ENCODE results near the gene BRD3OS.

BRD3OS gene

GRCh38 chr9:134052491-134052890 lies 27.2 kb downstream of the BRD3OS start:
- Histone ChIP-seq H3K9me3 (ENCODE audit: control insufficient read depth, low read length) (no peaks in the 10 kb centered on the region), H3K4me1 (ENCODE audit: control insufficient read depth, insufficient read depth, low read length, poor library complexity, severe bottlenecking) (no peaks in the 10 kb centered on the region), H3K27me3 (replicated peaks; ENCODE audit: control insufficient read depth, insufficient read depth, low read length, poor library complexity, severe bottlenecking) (no peaks in the 10 kb centered on the region), H3K4me3 (ENCODE audit: insufficient read depth, low read depth, low read length, poor library complexity, severe bottlenecking) (no peak overlapping the region), H3K27ac (ENCODE audit: insufficient read depth, low read length, poor library complexity, severe bottlenecking) (no peak overlapping the region), H3K36me3 (ENCODE audit: control insufficient read depth, insufficient read depth, low read length) (peaks cover 61% of the 10 kb centered on the region)
- DNase-seq, result no peak

DNA sequence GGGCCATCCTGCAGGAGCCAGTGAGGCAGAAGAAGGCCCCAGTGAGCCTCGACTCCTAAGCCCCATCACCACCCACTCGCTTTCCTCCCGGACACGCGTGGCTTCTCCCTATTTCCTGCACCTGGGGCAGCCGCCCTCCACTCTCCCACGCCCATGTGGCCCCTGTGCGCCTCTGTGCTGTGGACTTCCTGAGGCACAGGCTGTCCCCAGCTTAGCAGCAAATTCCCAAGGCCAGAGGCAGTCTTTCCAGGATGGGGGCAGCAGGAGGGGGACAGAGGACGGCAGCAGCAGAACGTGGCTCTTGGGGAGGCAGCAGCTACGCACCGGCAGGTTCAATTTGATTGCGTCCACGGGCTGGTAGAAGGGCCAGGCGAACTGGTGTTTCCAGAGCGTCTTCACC lies 27.7 kb downstream of the BRD3OS start:
- H3K27ac ChIP-seq (ENCODE audit: insufficient read depth, low read length, poor library complexity, severe bottlenecking), result no peak overlapping the region
- H3K4me3 ChIP-seq (ENCODE audit: insufficient read depth, low read depth, low read length, poor library complexity, severe bottlenecking), result no peak overlapping the region
- DNase-seq, result no peak
- H3K4me1 ChIP-seq (ENCODE audit: control insufficient read depth, insufficient read depth, low read length, poor library complexity, severe bottlenecking), result peaks cover 2% of the 10 kb centered on the region
- no peaks in the 10 kb centered on the region for H3K9me3 ChIP-seq (ENCODE audit: control insufficient read depth, low read length)
- no peaks in the 10 kb centered on the region for H3K27me3 ChIP-seq (replicated peaks; ENCODE audit: control insufficient read depth, insufficient read depth, low read length, poor library complexity, severe bottlenecking)
- peaks cover 56% of the 10 kb centered on the region for H3K36me3 ChIP-seq (ENCODE audit: control insufficient read depth, insufficient read depth, low read length)

- H3K27ac ChIP-seq (ENCODE audit: insufficient read depth, low read length, poor library complexity, severe bottlenecking), result no peak overlapping the region
- H3K9me3 ChIP-seq (ENCODE audit: control insufficient read depth, low read length), result no peaks in the 10 kb centered on the region
- no peak for DNase-seq
- peaks cover 4% of the 10 kb centered on the region for H3K4me1 ChIP-seq (ENCODE audit: control insufficient read depth, insufficient read depth, low read length, poor library complexity, severe bottlenecking)
- H3K36me3 ChIP-seq (ENCODE audit: control insufficient read depth, insufficient read depth, low read length), result peaks cover 51% of the 10 kb centered on the region
- H3K4me3 ChIP-seq (ENCODE audit: insufficient read depth, low read depth, low read length, poor library complexity, severe bottlenecking), result no peak overlapping the region
- H3K27me3 ChIP-seq (replicated peaks; ENCODE audit: control insufficient read depth, insufficient read depth, low read length, poor library complexity, severe bottlenecking), result no peaks in the 10 kb centered on the region
Measured at GRCh38 chr9:134053401-134053871, 28.2 kb downstream of the BRD3OS start.

DNA sequence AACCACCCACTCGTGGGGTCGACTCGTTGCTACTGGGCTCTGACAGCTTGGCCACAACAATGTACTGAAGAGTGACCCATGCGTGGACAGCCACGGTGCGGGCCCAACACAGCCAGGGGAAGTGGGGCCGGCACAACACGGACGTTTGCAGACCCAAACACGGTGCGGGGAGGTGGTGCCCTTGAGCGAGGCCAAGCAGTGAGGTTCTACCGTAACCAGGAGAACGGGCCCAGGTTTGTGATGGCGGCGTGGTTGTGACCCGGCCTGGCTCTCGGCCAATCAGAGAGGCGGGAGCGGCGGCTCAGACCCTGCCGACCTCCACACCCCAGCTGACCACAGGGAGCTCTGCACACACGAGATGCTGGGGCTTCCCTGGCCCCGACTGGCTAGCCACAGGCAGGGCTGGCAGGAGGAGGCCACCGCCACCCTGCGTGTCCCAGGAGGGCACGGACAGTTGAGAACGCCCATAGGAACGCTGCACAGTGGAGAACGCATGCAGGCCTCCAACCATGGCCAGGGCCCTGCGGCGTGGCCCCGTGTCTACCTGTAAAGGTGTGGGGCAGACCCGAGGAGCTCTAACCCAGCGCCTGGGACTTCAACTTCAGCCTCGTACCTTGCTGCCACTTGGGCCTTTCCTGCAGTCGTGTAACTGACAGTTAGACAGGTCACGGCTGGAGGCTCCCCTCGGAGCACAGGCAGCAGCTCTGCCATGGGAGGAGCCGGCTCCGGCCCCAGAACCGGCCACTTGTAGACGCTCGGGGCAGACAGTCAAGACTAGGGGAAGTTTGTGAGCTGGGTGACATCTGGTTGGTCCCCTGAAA lies 28.9 kb downstream of the BRD3OS start:
- Histone ChIP-seq H3K27ac (ENCODE audit: insufficient read depth, low read length, poor library complexity, severe bottlenecking) (no peak overlapping the region), H3K4me3 (ENCODE audit: insufficient read depth, low read depth, low read length, poor library complexity, severe bottlenecking) (no peak overlapping the region), H3K4me1 (ENCODE audit: control insufficient read depth, insufficient read depth, low read length, poor library complexity, severe bottlenecking) (peaks cover 4% of the 10 kb centered on the region), H3K9me3 (ENCODE audit: control insufficient read depth, low read length) (no peaks in the 10 kb centered on the region), H3K36me3 (ENCODE audit: control insufficient read depth, insufficient read depth, low read length) (peaks cover 44% of the 10 kb centered on the region), H3K27me3 (replicated peaks; ENCODE audit: control insufficient read depth, insufficient read depth, low read length, poor library complexity, severe bottlenecking) (no peaks in the 10 kb centered on the region)
- no peak for DNase-seq

DNA sequence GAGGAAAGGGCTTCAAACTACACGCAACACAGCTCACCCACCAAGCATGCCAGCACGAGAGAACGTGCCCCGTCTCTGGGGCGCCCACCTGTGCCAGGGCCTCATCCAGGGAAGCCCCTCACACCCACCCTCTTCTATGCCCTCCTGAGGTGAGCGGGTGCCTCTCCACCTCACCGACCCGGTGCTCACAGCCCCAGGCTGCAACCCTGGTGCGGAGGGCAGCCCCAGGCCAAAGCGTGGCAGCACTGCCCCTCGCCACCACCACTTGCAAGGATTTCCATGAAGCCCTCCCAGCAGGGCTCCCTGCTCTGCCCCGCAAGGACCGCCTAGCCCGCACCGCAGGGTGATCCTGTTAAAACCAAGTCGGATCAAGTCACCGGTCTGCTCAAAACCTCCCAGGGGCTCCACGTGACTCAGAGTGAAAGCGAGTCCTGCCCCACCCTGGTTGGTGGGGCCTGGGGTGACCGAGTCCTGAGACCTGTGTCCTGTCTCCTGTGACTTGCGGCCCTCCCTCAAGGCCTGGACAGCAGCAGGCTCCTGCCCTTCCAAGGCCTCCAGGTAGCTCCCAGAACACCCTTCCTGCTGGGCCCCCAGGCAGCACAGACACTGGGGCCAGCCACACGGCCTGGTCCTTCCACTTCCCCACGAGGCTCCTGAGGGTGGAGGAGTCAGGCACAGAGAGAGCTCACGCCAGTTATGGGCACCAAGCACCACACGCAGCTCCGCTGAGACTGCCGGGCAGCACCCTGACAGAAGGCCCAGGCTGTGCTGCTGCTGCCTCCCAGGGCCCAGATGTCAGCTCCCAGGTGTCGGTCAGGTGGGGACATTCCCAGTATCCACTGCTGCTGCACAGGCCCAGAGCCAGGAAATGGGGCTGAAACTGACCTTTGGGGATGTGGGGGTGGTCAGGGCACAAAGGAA lies 29.9 kb downstream of the BRD3OS start:
- peaks cover 4% of the 10 kb centered on the region for H3K4me1 ChIP-seq (ENCODE audit: control insufficient read depth, insufficient read depth, low read length, poor library complexity, severe bottlenecking)
- H3K27ac ChIP-seq (ENCODE audit: insufficient read depth, low read length, poor library complexity, severe bottlenecking), result no peak overlapping the region
- H3K9me3 ChIP-seq (ENCODE audit: control insufficient read depth, low read length), result no peaks in the 10 kb centered on the region
- H3K27me3 ChIP-seq (replicated peaks; ENCODE audit: control insufficient read depth, insufficient read depth, low read length, poor library complexity, severe bottlenecking), result no peaks in the 10 kb centered on the region
- peaks cover 34% of the 10 kb centered on the region for H3K36me3 ChIP-seq (ENCODE audit: control insufficient read depth, insufficient read depth, low read length)
- no peak for DNase-seq
- no peak overlapping the region for H3K4me3 ChIP-seq (ENCODE audit: insufficient read depth, low read depth, low read length, poor library complexity, severe bottlenecking)

DNA sequence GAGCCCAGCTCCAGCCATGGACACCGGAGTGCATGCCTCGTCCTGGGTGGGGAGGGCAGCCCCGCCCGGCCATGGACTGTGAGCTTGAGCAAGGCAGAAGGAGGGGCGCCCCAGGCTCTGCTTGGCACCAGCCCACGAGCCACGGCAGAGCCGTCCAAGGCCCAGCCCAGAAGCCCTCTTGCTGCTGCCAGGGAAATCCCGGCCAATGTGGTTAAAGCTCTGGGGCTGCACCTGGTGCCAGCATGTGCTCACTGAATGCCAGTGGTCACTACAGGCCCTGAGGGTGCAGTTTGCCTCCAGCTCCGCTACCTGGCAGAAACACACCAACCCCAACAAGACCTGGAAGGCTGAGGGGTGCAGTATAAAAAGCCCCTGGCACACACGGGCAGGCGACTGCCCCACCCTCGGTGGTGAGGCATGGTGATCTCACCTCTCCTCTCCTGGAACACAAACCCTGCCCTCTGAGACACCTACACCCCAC lies 30.7 kb downstream of the BRD3OS start:
- peaks cover 12% of the 10 kb centered on the region for H3K4me1 ChIP-seq (ENCODE audit: control insufficient read depth, insufficient read depth, low read length, poor library complexity, severe bottlenecking)
- H3K27me3 ChIP-seq (replicated peaks; ENCODE audit: control insufficient read depth, insufficient read depth, low read length, poor library complexity, severe bottlenecking), result no peaks in the 10 kb centered on the region
- no peaks in the 10 kb centered on the region for H3K9me3 ChIP-seq (ENCODE audit: control insufficient read depth, low read length)
- DNase-seq, result no peak
- H3K4me3 ChIP-seq (ENCODE audit: insufficient read depth, low read depth, low read length, poor library complexity, severe bottlenecking), result no peak overlapping the region
- H3K27ac ChIP-seq (ENCODE audit: insufficient read depth, low read length, poor library complexity, severe bottlenecking), result no peak overlapping the region
- peaks cover 26% of the 10 kb centered on the region for H3K36me3 ChIP-seq (ENCODE audit: control insufficient read depth, insufficient read depth, low read length)

DNA sequence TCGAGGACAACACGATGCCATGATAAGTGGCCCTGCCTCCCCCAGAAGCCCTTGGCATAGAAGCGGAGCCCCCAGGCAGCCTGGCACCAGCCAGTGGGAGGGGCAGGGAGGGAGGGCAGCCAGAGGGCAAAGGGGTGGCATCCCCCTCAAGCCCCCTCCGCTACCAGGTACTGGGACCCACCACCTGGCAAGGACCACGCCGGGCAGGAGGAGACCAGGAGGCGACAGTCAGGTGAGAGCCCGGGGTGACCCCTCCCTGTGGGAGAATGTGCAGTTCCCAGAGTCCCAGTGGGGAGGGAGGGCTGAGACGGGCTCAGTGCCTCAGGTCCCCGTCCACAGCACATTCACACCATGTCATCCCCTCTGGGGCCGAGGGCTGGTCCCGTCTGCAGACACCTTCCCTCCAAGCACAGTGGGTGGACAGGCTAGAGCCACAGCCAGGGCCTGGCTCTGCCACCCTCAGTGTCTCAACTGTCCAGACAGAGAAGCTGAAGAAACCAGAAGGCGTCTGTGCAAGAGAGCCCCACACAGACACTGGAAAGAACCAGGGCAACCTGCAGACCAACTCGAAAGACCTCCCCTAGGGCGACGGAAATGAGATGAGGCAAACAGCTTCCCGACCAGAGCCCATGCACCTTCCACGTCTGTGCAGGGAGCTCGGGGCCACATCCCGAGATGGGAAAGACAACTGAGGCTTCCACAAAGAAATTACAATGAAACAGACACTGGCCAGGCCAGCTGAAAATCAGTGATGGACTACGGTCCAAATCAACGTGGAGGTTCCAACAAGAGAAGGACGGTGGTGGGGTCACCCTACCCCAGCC lies 31.4 kb downstream of the BRD3OS start:
- peaks cover 16% of the 10 kb centered on the region for H3K4me1 ChIP-seq (ENCODE audit: control insufficient read depth, insufficient read depth, low read length, poor library complexity, severe bottlenecking)
- H3K9me3 ChIP-seq (ENCODE audit: control insufficient read depth, low read length), result no peaks in the 10 kb centered on the region
- no peak overlapping the region for H3K4me3 ChIP-seq (ENCODE audit: insufficient read depth, low read depth, low read length, poor library complexity, severe bottlenecking)
- no peak for DNase-seq
- H3K27ac ChIP-seq (ENCODE audit: insufficient read depth, low read length, poor library complexity, severe bottlenecking), result no peak overlapping the region
- peaks cover 19% of the 10 kb centered on the region for H3K36me3 ChIP-seq (ENCODE audit: control insufficient read depth, insufficient read depth, low read length)
- H3K27me3 ChIP-seq (replicated peaks; ENCODE audit: control insufficient read depth, insufficient read depth, low read length, poor library complexity, severe bottlenecking), result no peaks in the 10 kb centered on the region

DNA sequence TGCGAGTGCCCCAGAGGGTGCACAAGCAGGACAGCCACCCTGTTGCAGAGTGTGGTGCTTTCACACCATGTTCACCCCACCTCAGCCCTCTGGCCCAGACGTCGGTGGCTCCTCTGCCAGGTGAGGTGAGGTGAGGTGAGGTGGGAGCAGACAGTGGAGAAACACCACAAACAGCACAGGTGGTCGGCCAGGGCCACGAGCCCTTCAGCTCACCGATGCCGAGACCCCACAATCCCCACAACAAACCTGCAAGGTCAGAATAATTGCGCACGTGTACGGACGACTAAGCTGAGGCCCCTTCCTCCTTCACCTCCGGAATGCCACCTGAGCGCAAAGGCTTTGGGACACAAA lies 32.0 kb downstream of the BRD3OS start:
- Histone ChIP-seq H3K9me3 (ENCODE audit: control insufficient read depth, low read length) (no peaks in the 10 kb centered on the region), H3K4me1 (ENCODE audit: control insufficient read depth, insufficient read depth, low read length, poor library complexity, severe bottlenecking) (peaks cover 19% of the 10 kb centered on the region), H3K27me3 (replicated peaks; ENCODE audit: control insufficient read depth, insufficient read depth, low read length, poor library complexity, severe bottlenecking) (no peaks in the 10 kb centered on the region), H3K36me3 (ENCODE audit: control insufficient read depth, insufficient read depth, low read length) (peaks cover 15% of the 10 kb centered on the region), H3K27ac (ENCODE audit: insufficient read depth, low read length, poor library complexity, severe bottlenecking) (no peak overlapping the region), H3K4me3 (ENCODE audit: insufficient read depth, low read depth, low read length, poor library complexity, severe bottlenecking) (no peak overlapping the region)
- DNase-seq, result no peak

GRCh38 chr9:134057751-134058701 lies 32.7 kb downstream of the BRD3OS start:
- H3K4me1 ChIP-seq (ENCODE audit: control insufficient read depth, insufficient read depth, low read length, poor library complexity, severe bottlenecking), result peaks cover 19% of the 10 kb centered on the region
- H3K27ac ChIP-seq (ENCODE audit: insufficient read depth, low read length, poor library complexity, severe bottlenecking), result no peak overlapping the region
- no peak overlapping the region for H3K4me3 ChIP-seq (ENCODE audit: insufficient read depth, low read depth, low read length, poor library complexity, severe bottlenecking)
- H3K27me3 ChIP-seq (replicated peaks; ENCODE audit: control insufficient read depth, insufficient read depth, low read length, poor library complexity, severe bottlenecking), result no peaks in the 10 kb centered on the region
- peaks cover 8% of the 10 kb centered on the region for H3K36me3 ChIP-seq (ENCODE audit: control insufficient read depth, insufficient read depth, low read length)
- no peaks in the 10 kb centered on the region for H3K9me3 ChIP-seq (ENCODE audit: control insufficient read depth, low read length)
- DNase-seq, result no peak
